ENCODE measurements around the gene PTPRN2.

PTPRN2 gene

GRCh38 chr7:158082761-158083160 is 504.9 kb downstream of the PTPRN2 start:
- no peak for DNase-seq (ENCODE audit: low read depth in 2 of 2, low spot score in 1 of 2)

GRCh38 chr7:158080899-158081445 is 506.7 kb downstream of the PTPRN2 start:
- DNase-seq (ENCODE audit: low read depth in 2 of 2, low spot score in 1 of 2): no peak

GRCh38 chr7:158077934-158078910 is 509.4 kb downstream of the PTPRN2 start:
- DNase-seq (ENCODE audit: low read depth in 2 of 2, low spot score in 1 of 2): no peak

GRCh38 chr7:158077151-158077840 is 510.3 kb downstream of the PTPRN2 start:
- DNase-seq (ENCODE audit: low read depth in 2 of 2, low spot score in 1 of 2): no peak

- DNase-seq (ENCODE audit: low read depth in 2 of 2, low spot score in 1 of 2): no peak
These were observed 511.0 kb downstream of the PTPRN2 start for GRCh38 chr7:158076656-158077055.

GRCh38 chr7:158076215-158076614 is 511.4 kb downstream of the PTPRN2 start:
- no peak for DNase-seq (ENCODE audit: low read depth in 2 of 2, low spot score in 1 of 2)

- DNase-seq (ENCODE audit: low read depth in 2 of 2, low spot score in 1 of 2): no peak
These were observed 512.0 kb downstream of the PTPRN2 start for GRCh38 chr7:158075633-158076001.

- DNase-seq (ENCODE audit: low read depth in 2 of 2, low spot score in 1 of 2): no peak
These were observed 512.6 kb downstream of the PTPRN2 start for GRCh38 chr7:158074896-158075632.

- no peak for DNase-seq (ENCODE audit: low read depth in 2 of 2, low spot score in 1 of 2)
These were observed 513.5 kb downstream of the PTPRN2 start for GRCh38 chr7:158073845-158074840.

- no peak for DNase-seq (ENCODE audit: low read depth in 2 of 2, low spot score in 1 of 2)
These were observed 514.5 kb downstream of the PTPRN2 start for GRCh38 chr7:158072991-158073730.

GRCh38 chr7:158070222-158070920 is 517.3 kb downstream of the PTPRN2 start:
- no peak for DNase-seq (ENCODE audit: low read depth in 2 of 2, low spot score in 1 of 2)

- DNase-seq (ENCODE audit: low read depth in 2 of 2, low spot score in 1 of 2): no peak
These were observed 518.8 kb downstream of the PTPRN2 start for GRCh38 chr7:158068853-158069252.

- DNase-seq (ENCODE audit: low read depth in 2 of 2, low spot score in 1 of 2): no peak
These were observed 519.6 kb downstream of the PTPRN2 start for GRCh38 chr7:158067931-158068482.

GRCh38 chr7:158067219-158067930 is 520.2 kb downstream of the PTPRN2 start:
- no peak for DNase-seq (ENCODE audit: low read depth in 2 of 2, low spot score in 1 of 2)

- DNase-seq (ENCODE audit: low read depth in 2 of 2, low spot score in 1 of 2): no peak
These were observed 521.5 kb downstream of the PTPRN2 start for GRCh38 chr7:158066085-158066484.

- DNase-seq (ENCODE audit: low read depth in 2 of 2, low spot score in 1 of 2): no peak
These were observed 522.3 kb downstream of the PTPRN2 start for GRCh38 chr7:158065340-158065739.

GRCh38 chr7:158064631-158065030 is 523.0 kb downstream of the PTPRN2 start:
- DNase-seq (ENCODE audit: low read depth in 2 of 2, low spot score in 1 of 2): no peak

Data from stimulated activated CD8-positive, alpha-beta memory T cell treated with anti-CD3 and anti-CD28 coated beads, Interleukin-4, amount 100 ng/mL, for 4 hours (primary cell).